Right ventricle myocardium inferior (tissue), 1 donor: ENCODE results near the gene C1QL3. TPM values are rescaled to one million over a fixed set of nuclear protein-coding genes. Genes with fewer than 3 reads are reported as not detected.

ENCODE experiments used
- ATAC-seq: fragments of 200-7000 bp; cut with Tn5 transposase; one replicate; pipeline ENCODE4 v1.9.1; 2020; ENCODE audit warnings: mild to moderate bottlenecking, moderate library complexity
- DNase-seq: peaks from one replicate; pipeline ENCODE4 v3.0.0; 2021; ENCODE audit errors: missing footprints
- intact Hi-C: fragments of 100-400 bp; cut with DNase I; formaldehyde crosslinking; loops from one replicate; pipeline ENCODE4 v1.11.0; 2022
- total RNA-seq: library from RNA; stranded (reverse); fragmentation: NEBNext Ultra II Directional; extraction: Animal tissue kit (Norgen Biotek cat#: 25700); gene quantifications from one replicate; pipeline ENCODE4 v1.2.1, GENCODE V29; 2021
- donor health status: DM: no; HTN: yes; CAD: no; lungs with severe emphysema.

Gene C1QL3
- total RNA-seq, 1 donor from 2014 or later, result not detected

- DNase-seq, result no peak
- no peak for ATAC-seq
- intact Hi-C loops, result no loop called here
These were observed 16.5 kb downstream of the C1QL3 start for GRCh38 chr10:16505161-16505560.

GRCh38 chr10:16497911-16498310, 23.8 kb downstream of the C1QL3 start:
- DNase-seq (no peak), ATAC-seq (no peak)
- intact Hi-C loops, result no loop called here

GRCh38 chr10:16493884-16494536, 27.7 kb downstream of the C1QL3 start:
- intact Hi-C loops, result no loop called here
- no peak for ATAC-seq
- DNase-seq, result no peak

- DNase-seq (no peak), ATAC-seq (no peak)
- intact Hi-C loops, result no loop called here
These were observed 29.7 kb downstream of the C1QL3 start for GRCh38 chr10:16491933-16492332.

GRCh38 chr10:16490511-16490910, 31.2 kb downstream of the C1QL3 start:
- intact Hi-C loops, result no loop called here
- ATAC-seq (no peak), DNase-seq (no peak)

GRCh38 chr10:16483241-16483917, 38.3 kb downstream of the C1QL3 start:
- intact Hi-C loops, result no loop called here

GRCh38 chr10:16481052-16481728, 40.5 kb downstream of the C1QL3 start:
- DNase-seq, result no peak
- intact Hi-C loops, result no loop called here
- no peak for ATAC-seq

More at GRCh38 chr10:16483241-16483917, 38.3 kb downstream of the C1QL3 start:
- DNase-seq, result no peak
- ATAC-seq, result no peak

GRCh38 chr10:16478801-16479200, 42.9 kb downstream of the C1QL3 start:
- intact Hi-C loops, result no loop called here
- DNase-seq, result no peak

GRCh38 chr10:16477757-16478156, 43.9 kb downstream of the C1QL3 start:
- ATAC-seq (no peak), DNase-seq (no peak)
- intact Hi-C loops, result no loop called here

More at GRCh38 chr10:16478801-16479200, 42.9 kb downstream of the C1QL3 start:
- no peak for ATAC-seq

GRCh38 chr10:16472828-16473227, 48.9 kb downstream of the C1QL3 start:
- DNase-seq, result no peak
- intact Hi-C loops, result no loop called here
- no peak for ATAC-seq

GRCh38 chr10:16470747-16471146, 50.9 kb downstream of the C1QL3 start:
- DNase-seq (no peak), ATAC-seq (no peak)
- intact Hi-C loops, result no loop called here

- intact Hi-C loops, result no loop called here
- ATAC-seq (no peak), DNase-seq (no peak)
These were observed 55.7 kb downstream of the C1QL3 start for GRCh38 chr10:16466001-16466400.

Other genes with a start within 250 kb of the C1QL3 start
- 23.0 TPM for gene PTER, start 84.9 kb downstream of the C1QL3 start, total RNA-seq